ENCODE results near the gene TOLLIP. TPM values are rescaled to one million over a fixed set of nuclear protein-coding genes. Genes with fewer than 3 reads are reported as not detected.

Gene TOLLIP
- total RNA-seq, 1 experiment from 2014 or later = 53.4 TPM

- TF ChIP-seq CTCF (IDR thresholded peaks at IDR 0.05; ENCODE audit: unreplicated experiment) = no peak
- intact Hi-C loops (cut with micrococcal nuclease; ENCODE audit: unreplicated experiment) = loop anchor here (5.0 kb wide), 1 partner anchor 36 kb away; no protein-coding TSS in a partner anchor
- CTCF ChIA-PET = no interaction called here
- DNase-seq = no peak
- peaks cover 9% of the 10 kb centered on the region for H3K4me1 Mint-ChIP-seq (ENCODE audit: low read depth, unreplicated experiment)
- no peak overlapping the region for H3K4me3 Mint-ChIP-seq (ENCODE audit: low read depth, unreplicated experiment)
- no peak overlapping the region for H3K27ac Mint-ChIP-seq (ENCODE audit: unreplicated experiment)
- peaks cover 3% of the 10 kb centered on the region for H3K9me3 Mint-ChIP-seq (ENCODE audit: low read depth, unreplicated experiment)
- no peaks in the 10 kb centered on the region for H3K27me3 Mint-ChIP-seq (ENCODE audit: unreplicated experiment)
- BruUV-seq (replicated peaks) = no TSS peak
- H3K36me3 Mint-ChIP-seq (ENCODE audit: insufficient read depth, unreplicated experiment) = peaks cover 9% of the 10 kb centered on the region
These were observed 71.6 kb downstream of the TOLLIP start for GRCh38 chr11:1237851-1238250.

- DNase-seq = peak; percentile 77
- Mint-ChIP-seq H3K27me3 (ENCODE audit: unreplicated experiment) (no peaks in the 10 kb centered on the region), H3K4me3 (ENCODE audit: low read depth, unreplicated experiment) (no peak overlapping the region), H3K36me3 (ENCODE audit: insufficient read depth, unreplicated experiment) (peaks cover 4% of the 10 kb centered on the region), H3K9me3 (ENCODE audit: low read depth, unreplicated experiment) (peaks cover 3% of the 10 kb centered on the region), H3K4me1 (ENCODE audit: low read depth, unreplicated experiment) (peaks cover 9% of the 10 kb centered on the region), H3K27ac (ENCODE audit: unreplicated experiment) (peak overlapping the region; percentile 17)
- CTCF ChIA-PET = interaction anchor here (1.1 kb wide), 1 partner anchor 18 kb away, joined by 3 read pairs; no protein-coding TSS in a partner anchor
- intact Hi-C loops (cut with micrococcal nuclease; ENCODE audit: unreplicated experiment) = loop anchor here (5.0 kb wide), 1 partner anchor 35 kb away; no protein-coding TSS in a partner anchor
- TF ChIP-seq CTCF (IDR thresholded peaks at IDR 0.05; ENCODE audit: unreplicated experiment) = no peak
- BruUV-seq (replicated peaks) = no TSS peak
These were observed 72.3 kb downstream of the TOLLIP start for GRCh38 chr11:1237128-1237580.

GRCh38 chr11:1236316-1237127 is 72.9 kb downstream of the TOLLIP start:
- intact Hi-C loops (cut with micrococcal nuclease; ENCODE audit: unreplicated experiment) = loop anchor here (5.0 kb wide), 1 partner anchor 34 kb away; no protein-coding TSS in a partner anchor
- no TSS peak for BruUV-seq (replicated peaks)
- Mint-ChIP-seq H3K36me3 (ENCODE audit: insufficient read depth, unreplicated experiment) (peaks cover 4% of the 10 kb centered on the region), H3K4me3 (ENCODE audit: low read depth, unreplicated experiment) (no peak overlapping the region), H3K27me3 (ENCODE audit: unreplicated experiment) (no peaks in the 10 kb centered on the region), H3K9me3 (ENCODE audit: low read depth, unreplicated experiment) (no peaks in the 10 kb centered on the region), H3K4me1 (ENCODE audit: low read depth, unreplicated experiment) (peaks cover 9% of the 10 kb centered on the region), H3K27ac (ENCODE audit: unreplicated experiment) (no peak overlapping the region)
- TF ChIP-seq CTCF (IDR thresholded peaks at IDR 0.05; ENCODE audit: unreplicated experiment) = no peak
- CTCF ChIA-PET = interaction anchor here (1.1 kb wide), 1 partner anchor 18 kb away, joined by 3 read pairs; no protein-coding TSS in a partner anchor
- DNase-seq = no peak

GRCh38 chr11:1235901-1236315 is 73.5 kb downstream of the TOLLIP start:
- Mint-ChIP-seq H3K9me3 (ENCODE audit: low read depth, unreplicated experiment) (no peaks in the 10 kb centered on the region), H3K27me3 (ENCODE audit: unreplicated experiment) (no peaks in the 10 kb centered on the region), H3K27ac (ENCODE audit: unreplicated experiment) (no peak overlapping the region), H3K4me3 (ENCODE audit: low read depth, unreplicated experiment) (no peak overlapping the region), H3K36me3 (ENCODE audit: insufficient read depth, unreplicated experiment) (peaks cover 4% of the 10 kb centered on the region), H3K4me1 (ENCODE audit: low read depth, unreplicated experiment) (peaks cover 9% of the 10 kb centered on the region)
- BruUV-seq (replicated peaks) = no TSS peak
- TF ChIP-seq CTCF (IDR thresholded peaks at IDR 0.05; ENCODE audit: unreplicated experiment) = no peak
- CTCF ChIA-PET = interaction anchor here (1.1 kb wide), 1 partner anchor 17 kb away, joined by 3 read pairs; no protein-coding TSS in a partner anchor
- DNase-seq = no peak
- intact Hi-C loops (cut with micrococcal nuclease; ENCODE audit: unreplicated experiment) = loop anchor here (5.0 kb wide), 1 partner anchor 34 kb away; no protein-coding TSS in a partner anchor
